NCI-H226 (cell line): Measurements from ENCODE around the gene TRIM38.
A peak's percentile ranks its signal among the peaks of the same experiment; 100 is the strongest.
"Not testable (repeated sequence)": the region's sequence is repeated elsewhere in the genome, so short reads cannot be mapped to it uniquely, and the experiment has no call there.

ENCODE experiments used
- DNase-seq: peaks from one replicate; pipeline ENCODE4 v3.0.0-alpha.2; 2015

TRIM38 gene, protein sequence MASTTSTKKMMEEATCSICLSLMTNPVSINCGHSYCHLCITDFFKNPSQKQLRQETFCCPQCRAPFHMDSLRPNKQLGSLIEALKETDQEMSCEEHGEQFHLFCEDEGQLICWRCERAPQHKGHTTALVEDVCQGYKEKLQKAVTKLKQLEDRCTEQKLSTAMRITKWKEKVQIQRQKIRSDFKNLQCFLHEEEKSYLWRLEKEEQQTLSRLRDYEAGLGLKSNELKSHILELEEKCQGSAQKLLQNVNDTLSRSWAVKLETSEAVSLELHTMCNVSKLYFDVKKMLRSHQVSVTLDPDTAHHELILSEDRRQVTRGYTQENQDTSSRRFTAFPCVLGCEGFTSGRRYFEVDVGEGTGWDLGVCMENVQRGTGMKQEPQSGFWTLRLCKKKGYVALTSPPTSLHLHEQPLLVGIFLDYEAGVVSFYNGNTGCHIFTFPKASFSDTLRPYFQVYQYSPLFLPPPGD

DNA sequence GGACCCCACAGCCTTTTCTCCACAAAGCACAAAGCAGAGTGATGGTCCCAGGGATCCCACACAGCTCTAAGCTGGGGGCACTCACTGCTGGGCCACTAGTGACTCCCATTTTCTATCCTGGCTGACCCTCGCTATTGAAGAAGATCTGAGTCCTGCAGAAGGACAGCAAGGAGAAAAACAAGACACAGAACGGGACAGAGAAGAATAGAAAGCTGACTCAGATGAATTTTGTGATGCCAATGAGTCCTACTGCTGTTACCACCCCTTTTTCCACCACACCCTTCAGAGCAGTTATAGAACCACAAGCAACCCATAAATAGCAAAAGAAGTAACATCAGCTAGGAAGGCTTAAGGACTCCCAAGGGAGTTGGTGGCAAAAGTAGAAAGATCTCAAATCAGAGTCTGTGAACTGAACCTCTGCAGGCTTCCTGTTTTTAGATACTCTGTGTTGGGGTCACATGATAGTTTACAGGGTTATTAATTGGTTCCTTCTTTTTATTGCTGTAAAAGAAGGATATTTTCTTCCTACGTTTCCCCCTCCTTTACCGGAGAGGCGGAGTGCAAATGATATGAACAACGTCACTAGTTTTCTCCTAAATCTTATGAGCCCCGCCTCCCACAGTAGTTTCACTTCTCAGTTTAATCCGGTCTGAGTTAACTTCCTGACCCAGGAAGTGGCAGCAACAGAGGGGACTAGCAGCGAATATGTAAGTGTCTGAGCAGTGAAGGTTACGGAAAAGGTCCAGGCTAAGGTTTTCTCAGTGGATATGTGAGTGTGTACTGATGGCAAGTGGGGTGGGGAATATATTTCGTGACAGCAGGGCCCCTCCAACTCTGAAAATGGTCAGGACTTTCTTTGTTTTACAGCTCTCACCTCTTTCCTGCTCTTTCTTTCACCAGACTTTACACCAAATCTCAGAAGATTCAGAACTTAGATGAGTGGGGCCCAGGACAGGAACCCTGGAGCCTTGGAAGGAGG is at the start of gene TRIM38:
TSS of gene TRIM38 (plus strand) at position 654 of the 979 bp plus-strand sequence. CDS start 3,721 bp downstream, outside the sequence.
- peak; percentile 75 for DNase-seq

DNA sequence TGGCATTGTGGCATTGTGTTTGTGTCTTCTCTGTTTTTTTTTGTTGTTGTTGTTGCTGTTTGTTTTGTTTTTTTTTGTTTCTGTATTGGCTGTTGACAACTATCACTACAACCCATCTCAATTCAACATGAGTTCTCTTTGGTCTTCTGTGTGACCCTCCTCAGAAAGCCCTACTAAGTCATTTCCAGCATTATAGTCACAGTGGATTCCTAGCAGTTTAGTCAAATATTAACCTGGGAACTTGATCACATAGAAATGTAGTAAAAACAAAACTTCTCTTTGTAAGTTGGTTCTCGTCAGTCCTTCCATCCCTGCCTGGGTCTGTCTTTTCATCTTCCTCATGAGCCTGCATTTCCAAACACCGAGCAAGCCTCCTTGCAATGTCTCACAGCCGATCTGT is 48.9 kb upstream of the TRIM38 start:
- no peak for DNase-seq

DNA sequence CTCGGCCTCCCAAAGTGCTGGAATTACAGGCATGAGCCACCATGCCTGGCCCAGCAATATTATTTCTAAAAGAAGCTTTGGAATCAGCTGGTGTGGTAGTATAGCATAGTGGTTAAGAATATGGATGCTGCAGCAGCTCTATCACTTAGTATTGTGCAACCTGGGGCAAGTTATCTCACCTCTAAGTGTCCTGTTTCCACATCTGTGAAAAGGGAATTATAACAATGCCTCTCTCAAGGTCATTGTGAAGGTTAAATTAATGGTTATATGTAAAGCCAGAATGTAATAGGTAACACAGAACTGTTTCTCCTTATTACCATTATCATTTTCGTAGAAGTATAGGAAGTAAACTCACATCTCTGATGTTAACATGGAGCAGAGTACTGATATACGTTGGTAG is 46.3 kb upstream of the TRIM38 start:
- no peak for DNase-seq

DNA sequence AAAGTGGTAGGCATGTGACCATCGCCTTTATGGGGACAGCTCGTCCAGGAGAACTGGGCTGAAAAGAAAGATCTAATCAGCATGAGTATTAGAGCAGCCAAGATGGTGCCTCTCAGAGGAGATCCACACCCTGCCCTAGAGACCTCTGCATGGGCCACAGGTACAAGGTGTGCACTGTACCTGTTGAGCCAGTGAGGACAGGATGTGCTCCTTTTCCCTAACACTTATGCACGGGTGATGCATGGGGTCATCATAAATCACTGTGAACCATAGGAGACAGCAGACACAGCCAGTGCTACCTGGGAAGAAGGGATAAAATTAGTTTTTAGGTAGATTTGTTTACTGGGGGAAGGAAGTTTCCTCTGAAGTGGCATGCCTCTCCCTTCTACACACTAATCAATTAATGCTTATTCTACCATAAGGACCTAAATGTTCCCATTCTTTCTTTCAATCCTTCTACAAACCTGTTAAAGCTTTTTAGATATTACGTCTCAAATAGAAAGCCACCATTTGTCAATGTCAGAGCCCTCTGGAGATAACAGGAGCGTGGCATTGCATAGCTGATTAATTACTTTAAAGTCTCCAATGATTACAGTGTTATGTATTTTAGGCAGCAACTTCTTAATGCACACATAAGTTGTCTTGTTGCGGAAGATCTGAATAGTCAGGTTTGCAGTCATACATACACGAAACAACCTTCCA is 45.7 kb upstream of the TRIM38 start:
- no peak for DNase-seq

DNA sequence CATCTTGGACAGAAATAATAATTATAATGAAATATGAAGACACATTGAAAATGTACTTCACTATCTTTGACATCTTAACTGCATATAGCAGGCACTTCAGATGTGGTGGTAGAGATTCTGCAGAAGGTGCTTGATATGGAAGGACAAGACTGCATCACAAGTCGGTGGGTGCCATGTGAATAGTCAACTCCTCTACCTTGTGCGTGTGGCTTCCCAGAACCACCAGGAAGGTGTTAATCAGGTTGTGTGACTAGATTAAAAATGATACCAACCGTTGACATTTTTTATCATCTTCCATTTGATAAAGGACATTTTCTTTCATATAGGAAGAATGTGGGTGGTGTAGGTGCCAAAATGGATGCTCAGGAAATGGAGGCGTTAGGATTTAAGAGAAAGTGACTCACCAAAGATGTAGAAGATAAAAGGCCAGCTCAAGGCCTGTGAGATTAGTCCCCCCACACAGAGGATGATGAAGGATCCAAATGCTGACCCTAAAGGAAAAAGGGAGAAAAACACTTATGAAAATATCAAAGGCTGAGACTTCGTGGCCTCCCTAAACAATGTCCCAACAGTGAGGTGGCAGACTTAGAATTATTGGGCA is 44.4 kb upstream of the TRIM38 start:
- DNase-seq: no peak

DNA sequence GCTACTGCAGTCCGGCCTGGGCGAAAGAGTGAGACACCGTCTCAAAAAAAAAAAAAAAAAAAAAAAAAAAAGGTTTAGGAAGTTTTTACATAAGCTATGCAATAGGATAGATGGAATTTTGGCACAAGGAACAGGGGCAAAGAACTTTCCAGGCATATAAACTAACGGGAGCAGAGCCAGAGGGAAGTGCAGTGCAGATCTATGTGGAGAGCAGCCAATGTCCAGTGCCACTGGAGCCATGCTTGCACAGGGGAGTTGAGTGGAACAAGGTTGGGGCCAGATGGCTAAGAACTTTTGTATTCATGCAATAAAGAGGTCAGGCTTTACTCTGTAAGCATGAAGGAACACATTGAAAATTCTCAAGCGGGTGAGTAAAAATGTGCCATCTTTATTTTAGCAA is 42.9 kb upstream of the TRIM38 start:
- DNase-seq: no peak

DNA sequence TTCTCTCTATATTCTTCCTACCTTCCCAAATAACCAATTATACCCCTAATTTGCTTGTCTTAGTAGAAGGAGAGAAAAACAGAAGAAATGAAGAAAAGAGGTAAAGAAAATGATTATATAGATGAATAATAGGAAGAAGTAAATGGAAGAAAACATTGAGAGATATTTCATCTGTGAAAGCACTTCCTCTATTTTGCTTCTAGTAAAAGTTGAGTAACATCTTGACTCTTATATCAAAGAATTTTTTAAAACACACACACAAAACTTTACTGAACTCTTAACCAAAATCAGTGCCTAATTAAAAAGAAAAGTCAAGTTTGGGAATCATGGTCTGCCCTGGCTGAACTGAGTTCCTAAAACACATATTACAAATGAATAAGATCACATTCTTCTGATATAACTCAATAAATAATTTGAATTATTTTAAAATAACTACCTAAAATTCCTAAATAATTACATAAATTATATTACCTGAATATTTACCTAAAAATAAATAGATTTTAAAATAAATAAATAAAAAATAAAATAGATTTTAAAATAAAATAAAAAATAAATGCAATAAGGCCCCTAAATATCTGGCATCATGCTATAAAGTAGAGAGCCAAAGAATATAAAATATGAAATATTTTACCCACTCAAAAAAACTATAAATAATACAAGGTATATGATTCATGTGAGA is 40.9 kb upstream of the TRIM38 start:
- no peak for DNase-seq

DNA sequence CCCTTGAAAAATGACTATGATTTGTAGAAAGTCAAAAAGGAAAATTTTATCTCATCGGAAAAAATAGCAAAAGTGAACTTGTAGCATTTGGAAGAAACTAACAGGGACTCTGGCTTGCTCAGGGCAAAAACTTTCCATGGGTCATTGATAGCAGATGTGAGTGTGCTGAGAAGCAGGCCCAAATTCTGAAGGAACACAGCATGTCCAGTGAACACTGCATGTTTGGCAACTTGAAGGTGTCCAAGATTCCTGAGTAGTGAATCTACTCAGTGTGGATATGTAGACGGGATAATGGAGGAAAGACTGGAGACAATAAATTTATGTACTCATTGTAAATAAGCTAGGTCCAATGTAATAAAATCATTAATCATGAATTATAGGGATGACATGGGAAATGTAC is 40.3 kb upstream of the TRIM38 start:
- no peak for DNase-seq

DNA sequence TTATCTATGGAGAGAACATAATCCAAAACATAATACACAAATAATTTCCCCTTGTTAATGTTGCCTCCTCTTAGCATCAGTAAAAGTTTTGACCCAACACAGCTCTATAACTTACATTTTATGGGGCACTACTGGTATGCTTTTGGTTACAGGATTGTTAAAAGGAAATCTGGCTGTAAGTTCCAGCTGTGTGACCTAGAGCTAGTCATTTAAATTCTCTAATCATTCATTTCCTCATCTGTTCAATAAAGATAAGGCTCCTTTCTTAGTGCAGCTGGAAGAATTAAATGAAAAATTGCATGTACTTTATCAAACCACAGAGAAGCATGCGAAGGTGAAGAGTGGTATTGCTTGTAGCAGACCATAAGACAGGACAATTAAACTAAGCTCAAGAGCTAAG is 36.7 kb upstream of the TRIM38 start:
- no peak for DNase-seq

DNA sequence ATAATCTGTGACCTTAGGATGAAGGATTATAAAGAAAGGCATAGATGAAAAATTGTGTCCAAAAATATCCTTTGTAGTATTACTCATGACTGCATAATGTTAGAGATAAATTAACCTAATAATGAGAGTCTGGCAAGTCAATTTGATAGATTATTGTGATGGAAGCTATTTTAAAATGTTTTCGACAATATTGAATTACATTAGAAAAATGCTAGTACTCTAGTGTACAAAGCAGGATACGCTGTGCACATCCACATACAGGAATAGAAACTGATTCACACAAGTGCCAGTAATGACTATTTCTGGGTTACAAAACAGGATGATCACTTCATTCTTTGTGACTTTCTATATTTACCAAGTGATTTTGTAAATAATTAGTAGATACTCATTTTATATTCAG is 35.4 kb upstream of the TRIM38 start:
- no peak for DNase-seq

DNA sequence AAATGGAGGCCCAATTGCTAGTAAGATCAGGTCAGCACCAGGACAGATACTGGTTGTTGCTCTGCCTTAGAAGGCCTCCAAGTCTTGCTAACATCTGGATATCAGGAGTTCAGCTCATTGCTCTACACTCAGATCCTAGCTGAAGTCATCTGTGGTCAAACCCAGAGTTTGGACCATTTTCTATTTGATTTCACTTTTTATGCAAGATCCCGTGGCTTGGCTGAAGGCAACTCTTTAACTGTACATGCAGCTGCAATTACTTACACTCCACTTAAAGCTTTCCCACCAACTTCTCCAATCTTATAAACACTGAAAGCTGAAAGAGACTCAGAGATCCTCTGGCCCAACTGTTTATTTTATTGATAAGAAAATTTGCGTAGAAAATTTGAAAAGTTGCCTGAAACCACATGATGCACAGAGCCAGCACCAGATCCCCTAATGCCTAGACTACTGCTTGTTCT is 34.8 kb upstream of the TRIM38 start:
- DNase-seq: no peak

DNA sequence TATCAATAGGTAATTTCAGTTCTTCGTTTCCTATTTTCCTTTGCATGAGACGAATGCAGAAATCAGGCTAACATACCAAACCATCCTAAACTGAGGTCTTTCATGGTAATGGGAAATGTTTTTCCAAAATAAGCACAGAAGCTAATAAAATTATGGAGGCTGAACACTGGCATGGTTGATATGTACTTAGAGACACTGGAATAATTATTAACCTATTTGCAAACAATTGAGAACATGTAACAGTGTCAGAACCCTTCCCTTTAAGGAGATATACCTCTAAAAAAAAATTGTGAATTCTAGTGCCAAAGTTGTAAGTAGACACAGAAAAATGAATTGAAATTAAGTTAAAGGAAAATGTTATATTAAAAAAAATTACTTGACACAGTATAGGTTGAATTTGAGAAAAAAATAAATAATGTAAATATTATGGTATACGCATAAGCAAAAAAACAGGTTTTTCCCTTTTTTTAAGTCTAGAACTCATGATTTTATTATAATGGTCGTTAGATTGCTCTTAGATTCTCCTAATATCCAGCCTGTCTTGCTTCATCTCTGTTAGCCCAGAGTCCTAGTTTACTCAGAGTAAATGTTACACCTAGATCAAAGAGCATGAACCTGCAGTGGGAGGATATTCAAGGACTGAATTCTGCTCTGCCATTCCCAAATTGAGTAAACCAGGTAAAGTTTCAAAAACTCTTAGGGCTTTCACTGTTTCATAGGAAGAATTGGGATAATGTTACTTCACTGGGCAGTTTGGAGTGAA is 33.9 kb upstream of the TRIM38 start:
- no peak for DNase-seq

DNA sequence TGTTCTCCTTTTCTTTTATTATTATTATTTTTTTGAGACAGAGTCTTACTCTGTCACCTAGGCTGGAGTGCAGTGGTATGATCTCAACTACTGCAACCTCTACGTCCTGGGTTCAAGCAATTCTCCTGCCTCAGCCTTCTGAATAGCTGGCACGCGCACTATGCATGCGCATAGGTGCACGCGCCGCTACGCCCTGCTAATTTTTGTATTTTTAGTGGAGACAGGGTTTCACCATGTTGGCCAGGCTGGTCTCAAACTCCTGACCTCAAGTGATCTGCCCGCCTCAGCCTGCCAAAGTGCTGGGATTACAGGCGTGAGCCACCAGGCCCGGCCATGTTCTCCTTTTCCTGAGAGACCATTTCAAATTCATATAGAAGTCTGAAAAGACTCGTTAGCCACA is 32.8 kb upstream of the TRIM38 start:
- DNase-seq: not testable (repeated sequence)

DNA sequence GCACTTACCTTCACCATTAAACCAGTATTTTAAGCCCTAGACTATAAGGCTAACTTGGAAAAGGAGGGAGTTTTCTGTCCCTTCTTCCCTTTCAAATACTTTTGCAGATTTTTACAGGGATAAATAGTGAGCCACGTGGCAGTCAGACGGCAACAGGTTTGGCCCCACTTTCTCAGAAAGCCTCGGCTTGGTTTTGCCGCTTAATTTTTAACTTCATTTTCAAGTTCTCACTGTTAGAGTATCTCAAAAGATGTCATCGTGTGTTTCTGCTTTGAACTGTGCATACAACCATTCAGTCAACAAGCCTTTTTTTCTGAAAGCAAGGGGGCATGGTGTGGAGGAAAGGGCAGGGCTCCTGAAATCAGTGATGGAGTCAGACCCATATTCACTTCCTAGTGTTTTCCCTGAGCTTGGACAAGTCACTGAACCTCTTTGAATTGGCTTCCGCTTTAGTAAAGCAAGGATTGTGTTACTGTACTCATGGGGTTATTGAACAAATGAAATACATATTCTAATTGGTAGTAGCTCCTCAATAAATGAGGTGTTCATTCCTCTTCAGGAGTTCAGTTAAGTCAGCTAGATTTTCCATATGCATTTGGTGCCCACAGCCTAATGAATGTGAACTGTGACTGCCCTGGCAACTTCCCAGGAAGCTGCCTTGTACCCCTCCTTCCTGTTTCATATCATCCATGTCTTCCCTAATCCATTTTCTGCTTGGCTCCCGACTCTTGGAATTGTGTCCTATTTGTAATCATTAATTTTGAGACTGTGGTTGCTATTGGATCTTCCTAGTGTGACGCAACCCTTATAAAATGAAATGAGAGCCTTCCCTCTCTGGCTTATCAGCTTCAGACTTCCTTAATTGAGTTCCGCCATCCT is 31.8 kb upstream of the TRIM38 start, which contains the start of gene SLC17A2:
TSS of gene SLC17A2 (minus strand) at position 160 of the 879 bp plus-strand sequence. CDS start 4,895 bp downstream, outside the sequence.
- no peak for DNase-seq

DNA sequence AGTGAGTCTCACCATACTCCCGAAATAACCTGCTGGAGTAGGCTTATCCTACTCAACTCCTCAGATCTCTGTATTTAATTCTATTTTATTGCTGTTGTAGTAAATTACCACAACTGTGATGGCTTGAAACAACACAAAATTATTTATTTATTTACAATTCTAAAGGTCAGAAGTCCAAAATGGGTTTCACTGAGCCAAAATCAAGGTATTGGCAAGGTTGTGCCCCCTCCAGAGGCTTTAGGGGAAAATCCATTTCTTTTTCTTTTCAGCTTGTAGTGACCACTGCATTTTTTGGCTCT is 31.2 kb upstream of the TRIM38 start:
- no peak for DNase-seq

DNA sequence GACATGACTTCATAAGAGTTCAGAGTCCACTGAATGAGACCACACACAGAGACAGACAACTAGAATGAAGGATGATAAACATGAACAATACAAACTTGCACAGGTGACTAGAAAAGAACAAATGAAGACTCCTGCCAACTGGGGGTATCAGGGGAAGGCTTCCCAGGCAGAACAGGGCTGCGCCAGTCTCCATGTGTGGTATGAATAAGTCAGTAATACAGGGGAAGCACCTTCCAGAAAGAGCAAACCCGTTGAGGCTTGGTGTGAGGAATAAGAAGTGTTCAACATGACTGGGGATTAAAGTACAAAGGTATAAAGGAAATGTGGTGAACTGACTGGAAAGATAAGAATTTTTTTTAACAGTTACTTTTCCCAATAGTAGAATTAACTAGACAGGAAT is 28.4 kb upstream of the TRIM38 start:
- peak; percentile 10 for DNase-seq

DNA sequence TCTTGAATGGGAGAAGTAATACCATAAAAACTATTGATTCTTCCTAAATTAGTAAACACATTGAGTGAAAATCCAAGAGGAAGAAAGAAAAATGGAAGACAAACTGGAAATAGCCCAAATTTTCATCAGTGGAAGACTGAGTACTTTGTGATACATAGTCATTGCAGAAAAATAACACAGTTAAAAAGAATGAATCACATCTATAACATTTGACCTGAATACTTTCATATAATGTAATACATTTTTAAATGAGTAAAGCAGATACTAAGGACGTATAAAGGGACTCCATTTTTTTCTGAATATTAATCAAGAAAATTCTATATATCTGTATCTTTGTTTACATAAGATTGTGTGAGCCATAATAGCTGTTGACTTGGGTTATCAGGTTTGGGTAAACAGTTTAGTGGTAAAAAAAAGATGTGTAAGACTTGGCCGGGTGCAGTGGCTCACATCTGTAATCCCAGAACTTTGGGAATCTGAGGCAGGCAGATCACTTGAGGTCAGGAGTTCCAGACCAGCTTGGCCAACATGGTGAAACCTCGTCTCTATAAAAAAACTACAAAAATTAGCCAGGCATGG is 27.8 kb upstream of the TRIM38 start:
- DNase-seq: peak; percentile 2

DNA sequence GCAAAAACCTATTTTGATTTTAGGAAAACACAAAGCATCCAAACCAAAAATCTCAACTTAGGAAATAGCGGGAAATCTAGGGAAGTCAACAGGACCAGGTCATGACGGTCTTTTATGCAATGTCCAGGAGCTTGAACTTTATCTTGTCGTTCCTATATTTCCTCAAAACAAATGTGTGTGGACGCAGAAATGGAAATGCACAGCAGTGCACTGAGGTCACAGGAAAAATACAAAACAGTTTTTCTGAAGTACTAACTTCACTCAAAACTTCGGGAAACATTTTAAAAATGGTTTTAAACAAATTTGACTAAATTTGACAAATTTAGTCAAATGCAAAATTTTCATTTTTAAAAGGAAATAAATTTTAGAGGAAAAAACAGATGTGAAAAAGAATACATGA is 26.6 kb upstream of the TRIM38 start:
- no peak for DNase-seq

DNA sequence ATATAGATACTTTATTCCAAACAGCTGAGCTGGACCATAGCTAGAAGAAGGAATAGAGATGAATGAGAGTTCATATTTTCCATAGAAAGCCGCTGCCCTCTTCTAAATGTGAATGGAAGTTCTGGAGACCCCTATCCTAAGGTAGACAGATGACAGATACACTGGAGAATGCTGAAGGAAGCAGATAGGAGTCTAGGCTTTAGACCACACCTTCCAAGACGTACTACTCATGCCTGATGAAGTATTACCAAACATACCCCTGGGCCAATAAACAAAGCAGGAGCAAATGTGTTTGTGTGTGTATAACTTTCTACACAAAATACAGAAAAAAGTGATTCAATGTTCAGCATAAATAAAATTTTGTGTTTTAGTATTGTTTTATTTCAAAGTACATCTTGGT is 23.0 kb upstream of the TRIM38 start:
- DNase-seq: no peak
